Measurements from ENCODE around the gene MPC1.
"Not testable (repeated sequence)": the region's sequence is repeated elsewhere in the genome, so short reads cannot be mapped to it uniquely, and the experiment has no call there.

The MPC1 gene

GRCh38 chr6:166381381-166381732, 1.4 kb downstream of the MPC1 start:
- DNase-seq (ENCODE audit: low spot score) = no peak

GRCh38 chr6:166379800-166380199, 2.9 kb downstream of the MPC1 start:
- no peak for DNase-seq (ENCODE audit: low spot score)

- DNase-seq (ENCODE audit: low spot score) = no peak
Observed at GRCh38 chr6:166379103-166379586, 3.6 kb downstream of the MPC1 start.

GRCh38 chr6:166377721-166378120, 5.0 kb downstream of the MPC1 start:
- DNase-seq (ENCODE audit: low spot score) = no peak

- no peak for DNase-seq (ENCODE audit: low spot score)
Observed at GRCh38 chr6:166375013-166375412, 7.7 kb downstream of the MPC1 start.

- no peak for DNase-seq (ENCODE audit: low spot score)
Observed at GRCh38 chr6:166370489-166370888, 12.3 kb downstream of the MPC1 start.

- no peak for DNase-seq (ENCODE audit: low spot score)
Observed at GRCh38 chr6:166369782-166370181, 13.0 kb downstream of the MPC1 start.

- DNase-seq (ENCODE audit: low spot score) = no peak
Observed at GRCh38 chr6:166366921-166367320, 15.8 kb downstream of the MPC1 start.

- no peak for DNase-seq (ENCODE audit: low spot score)
Observed at GRCh38 chr6:166365806-166366205, 16.9 kb downstream of the MPC1 start.

- no peak for DNase-seq (ENCODE audit: low spot score)
Observed at GRCh38 chr6:166365221-166365620, 17.5 kb downstream of the MPC1 start.

GRCh38 chr6:166364456-166364855, 18.3 kb downstream of the MPC1 start:
- no peak for DNase-seq (ENCODE audit: low spot score)

GRCh38 chr6:166362427-166362826, 20.3 kb downstream of the MPC1 start:
- not testable (repeated sequence) for DNase-seq (ENCODE audit: low spot score)

GRCh38 chr6:166361077-166361429, 21.7 kb downstream of the MPC1 start:
- DNase-seq (ENCODE audit: low spot score) = no peak

GRCh38 chr6:166360243-166361076, 22.3 kb downstream of the MPC1 start:
- peak; percentile 55 for DNase-seq (ENCODE audit: low spot score)

- no peak for DNase-seq (ENCODE audit: low spot score)
Observed at GRCh38 chr6:166355552-166355951, 27.2 kb downstream of the MPC1 start.

- no peak for DNase-seq (ENCODE audit: low spot score)
Observed at GRCh38 chr6:166354965-166355364, 27.8 kb downstream of the MPC1 start.

GRCh38 chr6:166354143-166354542, 28.6 kb downstream of the MPC1 start:
- DNase-seq (ENCODE audit: low spot score) = no peak

- DNase-seq (ENCODE audit: low spot score) = no peak
Observed at GRCh38 chr6:166353507-166353906, 29.2 kb downstream of the MPC1 start.

- no peak for DNase-seq (ENCODE audit: low spot score)
Observed at GRCh38 chr6:166352923-166353322, 29.8 kb downstream of the MPC1 start.

- no peak for DNase-seq (ENCODE audit: low spot score)
Observed at GRCh38 chr6:166351715-166352285, 30.9 kb downstream of the MPC1 start.

- DNase-seq (ENCODE audit: low spot score) = no peak
Observed at GRCh38 chr6:166348305-166348949, 34.3 kb downstream of the MPC1 start.

- DNase-seq (ENCODE audit: low spot score) = no peak
Observed at GRCh38 chr6:166346965-166347364, 35.8 kb downstream of the MPC1 start.

GRCh38 chr6:166346449-166346848, 36.3 kb downstream of the MPC1 start:
- DNase-seq (ENCODE audit: low spot score) = no peak

Data from kidney tubule cell (primary cell).